OCI-LY3 (cell line): ENCODE results near the gene SREBF1.

ENCODE experiments used
- CTCF ChIP-seq: fragments of 200-600, 300-600 bp; sonication (generic); IDR thresholded peaks from 2 replicates; pipeline ENCODE4 v1.5.1; 2014; ENCODE audit warnings: antibody characterized with exemption, low read length, low read depth
- EZH2phosphoT487 ChIP-seq: fragments of 200-600 bp; shearing (Covaris generic); IDR thresholded peaks from 2 replicates; pipeline ENCODE4 v1.6.1; 2018; ENCODE audit warnings: antibody characterized with exemption, mixed run types, low read depth

- TF ChIP-seq CTCF (no peak), EZH2phosphoT487 (no peak)
Measured at GRCh38 chr17:17845046-17845775, 8.4 kb upstream of the SREBF1 start.
